NCI-H1436 treated with DMSO at 0.1 percent for 48 hours (cell line): ENCODE data around the gene LRP4.

ENCODE experiments used
- DNase-seq: peaks from one replicate; lab custom pipeline; 2025; lab: John Stamatoyannopoulos, UW

The LRP4 gene

DNA sequence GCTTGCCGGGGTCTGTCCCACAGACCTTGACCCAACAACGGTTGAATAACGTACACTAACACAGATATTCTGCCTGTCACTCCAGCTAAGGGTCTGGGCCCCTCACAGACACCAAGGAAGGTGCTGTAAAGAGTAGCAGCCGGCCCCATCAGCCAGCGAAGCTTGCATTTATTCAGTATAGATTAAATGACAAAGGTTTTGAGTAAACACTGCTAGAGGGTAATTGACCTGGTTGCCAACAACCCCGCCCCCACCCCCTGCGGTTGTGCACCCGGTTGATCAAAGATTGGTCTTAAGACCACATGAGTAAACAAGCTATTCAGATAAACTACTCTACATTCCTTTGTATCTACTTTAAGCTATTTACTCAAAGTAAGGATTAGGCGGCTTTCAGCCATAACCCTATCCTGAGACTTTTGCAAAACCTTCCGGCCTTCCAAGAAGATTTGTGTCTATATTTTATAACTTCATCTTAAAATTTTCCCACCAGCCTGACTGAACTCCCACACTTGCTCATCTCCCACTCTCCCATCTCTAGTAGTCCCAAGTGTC, 67.4 kb downstream of the LRP4 start:
- DNase-seq, result no peak

DNA sequence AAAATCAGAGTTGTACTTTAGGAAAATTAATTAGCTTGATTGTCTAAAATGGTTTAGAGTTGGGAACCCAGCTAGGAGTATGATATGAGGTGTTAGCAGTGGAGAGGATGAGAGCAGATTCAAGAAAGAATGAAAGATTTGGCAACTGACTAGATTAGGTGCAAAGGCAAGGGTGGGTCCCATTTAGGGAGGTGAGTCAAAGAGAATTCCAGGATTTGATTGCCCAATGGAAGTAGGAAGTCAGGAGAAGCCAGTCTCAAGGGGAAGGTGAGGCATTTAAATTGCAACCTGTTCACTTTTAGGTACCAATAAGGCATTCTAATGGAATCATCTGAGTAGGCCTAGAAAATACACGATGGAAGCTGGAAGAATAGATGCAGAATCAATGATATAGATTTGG, 68.7 kb downstream of the LRP4 start:
- no peak for DNase-seq

DNA sequence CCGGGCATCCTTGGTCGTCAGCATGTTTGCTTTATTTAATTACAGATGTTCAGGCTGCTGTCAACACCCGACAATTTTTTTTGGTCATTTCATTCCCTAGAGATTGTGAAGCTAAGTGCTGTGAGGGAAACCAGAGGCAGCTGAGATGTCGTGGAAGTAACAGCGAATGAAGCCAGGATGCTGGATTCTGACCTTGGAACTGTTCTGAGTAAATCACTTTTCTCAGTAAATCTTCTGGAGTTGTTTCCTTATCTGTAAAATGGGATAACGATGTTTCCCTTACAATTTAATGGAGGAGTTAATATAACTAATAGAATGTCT, 71.9 kb downstream of the LRP4 start:
- no peak for DNase-seq

DNA sequence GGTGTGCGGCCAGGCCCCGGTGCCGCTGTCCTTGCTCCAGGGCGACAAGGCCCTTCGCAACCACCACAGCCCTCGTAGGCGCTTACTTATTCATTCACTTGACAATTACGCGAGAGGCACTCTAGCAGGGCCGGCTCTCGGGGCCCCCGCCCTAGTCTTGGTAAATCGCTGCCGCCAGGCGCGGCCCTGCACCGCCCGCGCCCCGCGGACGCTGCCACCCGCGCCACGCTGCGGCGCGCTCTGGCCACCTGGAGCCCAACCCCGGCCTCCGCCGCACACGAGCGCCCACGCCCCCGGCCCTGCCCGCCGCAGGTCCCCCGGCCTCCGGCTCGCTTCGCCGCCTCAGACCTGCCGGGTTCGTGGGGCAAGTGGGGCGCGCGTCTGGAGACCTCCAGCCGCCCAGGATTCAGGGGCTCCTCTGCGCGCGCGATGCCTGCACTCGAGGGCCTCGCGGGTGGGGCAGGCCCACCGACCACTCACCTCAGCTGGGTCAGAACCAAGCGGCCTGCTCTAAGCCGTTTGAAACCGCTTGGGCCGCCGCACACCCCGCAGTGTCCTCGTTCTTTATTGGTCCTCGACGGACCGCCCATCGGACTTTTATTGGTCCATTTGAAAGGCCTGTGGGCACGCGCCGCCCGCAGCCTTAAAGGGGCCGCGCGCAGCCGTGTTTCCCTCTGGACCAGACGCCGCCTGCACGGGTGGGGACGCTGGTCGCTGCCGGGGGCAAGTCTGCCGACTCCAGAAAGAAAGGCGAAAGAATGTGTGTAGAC, 72.4 kb downstream of the LRP4 start, which contains the start of gene CKAP5:
TSS of gene CKAP5 (minus strand) at position 541 of the 770 bp plus-strand sequence. CDS start 25,049 bp downstream, outside the sequence.
- DNase-seq, result peak; percentile 48

DNA sequence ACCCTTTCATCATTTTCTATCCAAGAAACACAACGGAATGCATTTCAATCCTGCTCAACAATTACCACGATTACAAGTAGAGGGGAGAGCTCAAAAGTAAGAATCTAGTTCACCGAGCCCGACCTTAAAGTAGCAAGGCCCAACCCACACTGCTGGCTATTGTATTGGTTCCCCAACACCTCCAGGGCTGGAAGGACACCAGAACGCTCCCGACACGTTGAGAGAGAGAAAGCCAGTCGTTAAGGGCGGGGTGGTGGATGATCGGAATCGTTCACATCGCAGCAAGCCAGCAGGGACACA, 73.0 kb downstream of the LRP4 start:
- no peak for DNase-seq

DNA sequence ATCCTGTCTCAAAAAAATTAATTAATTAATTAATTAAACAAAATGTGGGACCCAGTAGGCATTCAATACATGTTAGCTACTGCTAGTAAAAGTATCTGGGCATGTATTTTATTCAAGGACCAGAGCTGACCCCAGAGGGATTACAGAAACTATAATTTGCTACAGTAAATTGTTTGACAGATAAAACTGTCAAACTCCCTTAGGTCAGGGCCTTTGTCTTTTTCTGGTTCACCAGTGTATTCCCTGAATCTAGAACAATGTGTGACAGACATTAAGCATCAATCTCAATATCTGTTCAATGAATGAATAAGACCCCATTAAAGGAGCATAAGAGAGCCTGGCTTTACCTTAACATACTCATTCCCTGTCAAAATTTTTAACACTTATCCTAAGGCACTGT, 78.2 kb downstream of the LRP4 start:
- no peak for DNase-seq

DNA sequence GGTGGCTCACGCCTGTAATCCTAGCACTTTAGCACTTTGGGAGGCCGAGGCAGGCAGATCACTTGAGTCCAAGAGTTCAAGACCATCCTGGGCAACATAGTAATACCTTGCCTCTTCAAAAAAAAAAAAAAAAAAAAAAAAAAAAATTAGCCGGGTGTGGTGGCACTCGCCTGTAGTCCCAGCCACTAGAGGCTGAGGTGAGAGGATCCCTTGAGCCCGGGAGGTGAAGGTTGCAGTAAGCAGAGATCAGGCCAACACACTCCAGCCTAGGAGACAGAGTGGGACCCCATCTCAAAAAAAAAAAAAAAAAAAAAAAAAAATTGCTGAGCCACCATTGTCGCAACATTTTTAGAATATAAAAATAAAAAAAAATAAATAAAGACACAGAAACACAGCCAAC, 79.8 kb downstream of the LRP4 start:
- DNase-seq, result no peak

DNA sequence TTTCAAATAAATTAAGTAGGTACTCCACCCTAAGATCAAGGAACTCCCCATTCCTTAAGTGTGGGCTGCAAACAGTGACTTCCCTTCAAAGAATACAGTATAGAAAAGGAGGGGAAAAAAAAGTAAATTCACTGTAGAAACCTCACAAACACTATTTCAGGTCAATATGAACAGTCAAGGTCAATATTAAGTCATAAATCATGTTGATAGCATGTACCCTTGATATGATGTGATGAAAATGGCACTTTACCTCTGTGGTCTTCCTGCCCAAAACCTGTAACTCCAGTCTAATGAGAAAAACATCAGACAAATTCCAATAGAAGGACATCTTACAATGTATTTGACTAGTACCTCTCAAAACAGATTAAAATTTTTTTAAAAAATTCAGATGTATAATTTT, 80.5 kb downstream of the LRP4 start:
- no peak for DNase-seq

DNA sequence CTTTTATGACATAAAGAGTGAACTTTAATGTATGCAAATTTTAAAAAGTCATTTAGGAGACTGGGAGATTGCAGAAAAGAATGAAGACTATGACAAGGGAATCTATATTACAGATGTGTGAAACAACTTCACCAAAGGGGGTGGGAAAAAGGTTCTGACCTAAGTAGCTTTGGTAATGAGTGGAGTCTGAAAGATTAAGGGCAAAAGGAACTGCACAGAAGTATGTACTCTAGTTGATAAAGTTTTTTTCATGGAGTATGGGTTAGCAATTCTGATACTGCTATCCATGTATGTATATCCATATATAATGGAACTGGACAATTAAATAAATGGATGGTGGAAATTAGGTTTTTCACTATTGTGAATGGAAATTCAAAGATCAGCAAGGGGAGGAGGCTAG, 81.5 kb downstream of the LRP4 start:
- DNase-seq, result no peak

DNA sequence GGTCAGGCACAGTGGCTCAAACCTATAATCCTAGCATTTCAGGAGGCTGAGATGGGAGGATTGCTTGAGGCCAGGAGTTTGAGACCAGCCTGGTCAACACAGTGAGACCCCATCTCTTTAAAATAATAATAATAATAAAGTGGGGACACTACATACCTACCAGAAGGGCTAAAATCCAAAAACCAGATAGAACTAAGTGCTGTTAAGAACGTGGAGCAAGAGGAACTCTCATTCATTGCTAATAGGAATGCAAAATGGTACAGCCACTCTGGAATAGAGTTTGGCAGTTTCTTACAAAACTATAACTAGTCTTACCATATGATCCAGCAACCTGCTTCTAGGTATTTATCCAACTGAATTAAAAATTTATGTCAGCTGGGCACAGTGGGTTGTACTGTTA, 81.9 kb downstream of the LRP4 start:
- no peak for DNase-seq

DNA sequence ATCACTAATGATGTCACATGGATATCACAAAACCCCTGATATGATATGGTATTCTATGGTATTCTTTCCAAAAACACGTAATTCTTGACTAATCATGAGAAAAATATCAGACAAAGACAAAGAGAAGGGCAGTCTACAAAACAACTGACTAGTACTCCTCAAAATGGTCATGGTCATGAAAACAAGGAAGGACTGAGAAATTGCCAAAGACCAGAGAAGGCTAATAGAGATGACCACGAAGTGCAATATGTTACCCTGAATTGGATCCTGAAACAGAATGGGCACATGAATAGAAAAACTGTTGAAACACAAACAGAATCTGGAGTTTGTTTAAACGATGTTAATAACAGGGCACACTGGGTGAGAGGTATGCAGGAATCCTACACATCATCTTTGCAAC, 82.5 kb downstream of the LRP4 start:
- no peak for DNase-seq

DNA sequence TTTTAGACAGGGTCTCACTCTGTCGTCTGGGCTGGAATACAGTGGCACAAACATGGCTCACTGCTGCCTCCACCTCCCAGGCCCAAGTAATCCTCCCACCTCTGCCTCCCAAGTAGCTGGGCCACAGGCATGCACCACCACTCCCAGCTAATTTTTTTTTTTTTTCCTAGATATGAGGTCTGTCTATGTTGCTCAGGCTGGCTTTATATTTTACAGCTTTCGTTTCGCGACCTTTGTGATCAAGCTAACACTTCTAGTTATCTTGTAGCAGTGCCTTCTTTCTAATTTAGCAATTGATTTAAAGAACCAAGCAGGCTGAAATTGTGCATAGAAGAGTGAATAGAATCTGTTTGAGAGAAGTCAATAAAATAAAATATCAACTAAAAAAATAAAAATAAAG, 83.5 kb downstream of the LRP4 start:
- no peak for DNase-seq

DNA sequence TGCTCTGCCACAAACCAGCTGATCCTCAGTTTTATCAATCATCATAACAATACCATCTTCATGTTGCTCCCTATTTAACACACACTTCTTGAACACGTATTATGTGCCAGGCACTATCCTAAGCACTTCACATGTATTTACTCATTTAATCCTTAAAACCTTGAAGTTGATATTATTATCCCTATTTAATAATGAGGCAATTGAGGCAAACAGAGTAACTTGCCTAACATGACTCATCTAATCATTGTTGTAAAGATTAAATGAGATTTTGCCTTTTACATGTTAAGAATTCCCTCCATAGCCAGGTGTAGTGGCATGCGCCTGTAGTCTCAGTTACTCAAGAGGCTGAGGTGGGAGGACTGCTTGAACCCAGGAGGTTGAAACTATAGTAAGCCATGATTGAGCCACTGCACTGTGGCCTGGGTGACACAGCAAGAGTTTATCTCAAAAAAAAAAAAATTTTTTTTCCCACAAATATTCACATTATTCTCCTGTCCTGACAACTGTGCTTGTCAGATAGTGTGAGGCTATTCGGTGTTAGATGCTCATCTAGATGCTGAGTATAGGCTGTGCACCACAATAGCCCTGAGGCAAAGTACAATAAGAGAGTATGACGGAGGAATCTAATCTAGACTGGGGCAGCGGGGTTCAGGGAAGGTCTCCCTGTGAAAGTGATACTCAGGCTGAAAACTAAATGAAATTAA, 85.7 kb downstream of the LRP4 start:
- DNase-seq, result no peak

DNA sequence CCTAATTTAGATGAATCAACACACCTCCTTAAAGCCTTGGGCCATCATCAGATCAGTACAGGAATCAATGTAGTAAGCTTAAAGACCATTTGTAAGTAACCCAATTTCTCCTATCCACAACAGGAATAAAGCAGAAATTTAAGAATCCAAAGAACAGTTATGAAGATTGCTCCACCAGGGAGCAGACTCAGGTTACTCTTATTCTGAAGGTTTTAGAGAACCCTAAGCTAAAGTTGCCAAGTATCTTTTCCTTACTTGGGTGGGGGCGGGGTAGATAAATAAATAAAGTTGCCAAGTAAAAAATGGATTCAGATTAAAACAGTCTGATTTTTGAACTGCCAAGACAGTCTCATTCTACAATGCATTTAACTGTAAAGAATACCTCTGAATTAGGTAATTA, 90.4 kb downstream of the LRP4 start:
- DNase-seq, result no peak

DNA sequence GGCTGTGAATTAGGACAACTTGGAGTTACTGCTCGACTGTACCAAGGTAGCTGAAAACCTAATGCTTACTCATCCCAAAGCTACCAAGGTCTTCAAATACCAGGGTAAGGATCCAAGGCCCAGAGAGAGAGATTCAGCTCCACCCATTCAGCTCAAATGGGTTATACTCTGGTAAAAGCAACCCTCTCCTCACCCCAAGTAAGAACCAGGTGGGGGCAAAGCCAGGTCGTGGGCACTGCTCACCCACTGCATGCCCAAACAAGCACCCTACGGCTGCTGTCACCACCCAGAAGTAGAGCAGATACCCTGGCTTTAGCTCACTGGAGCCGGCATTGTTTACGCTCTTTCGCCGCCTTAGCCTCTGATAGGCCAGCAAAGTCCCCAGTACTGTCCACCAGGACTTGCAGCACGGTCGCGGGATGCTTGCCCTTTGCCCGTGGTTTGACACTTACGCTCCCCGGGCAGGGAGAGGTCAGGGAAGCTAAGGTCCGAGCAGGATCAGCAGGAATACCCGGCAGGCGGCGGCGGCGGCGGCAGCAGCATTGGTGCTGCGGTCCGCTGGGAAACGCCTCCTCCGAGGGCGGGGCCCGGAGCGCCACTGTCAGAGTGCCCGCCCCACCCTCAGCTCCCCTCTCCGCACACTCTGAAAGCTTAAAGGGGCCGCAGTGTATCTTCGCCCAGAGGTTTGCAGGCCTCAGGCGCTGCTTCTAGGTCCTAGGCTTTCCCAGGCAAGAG, 91.9 kb downstream of the LRP4 start:
- DNase-seq, result no peak

DNA sequence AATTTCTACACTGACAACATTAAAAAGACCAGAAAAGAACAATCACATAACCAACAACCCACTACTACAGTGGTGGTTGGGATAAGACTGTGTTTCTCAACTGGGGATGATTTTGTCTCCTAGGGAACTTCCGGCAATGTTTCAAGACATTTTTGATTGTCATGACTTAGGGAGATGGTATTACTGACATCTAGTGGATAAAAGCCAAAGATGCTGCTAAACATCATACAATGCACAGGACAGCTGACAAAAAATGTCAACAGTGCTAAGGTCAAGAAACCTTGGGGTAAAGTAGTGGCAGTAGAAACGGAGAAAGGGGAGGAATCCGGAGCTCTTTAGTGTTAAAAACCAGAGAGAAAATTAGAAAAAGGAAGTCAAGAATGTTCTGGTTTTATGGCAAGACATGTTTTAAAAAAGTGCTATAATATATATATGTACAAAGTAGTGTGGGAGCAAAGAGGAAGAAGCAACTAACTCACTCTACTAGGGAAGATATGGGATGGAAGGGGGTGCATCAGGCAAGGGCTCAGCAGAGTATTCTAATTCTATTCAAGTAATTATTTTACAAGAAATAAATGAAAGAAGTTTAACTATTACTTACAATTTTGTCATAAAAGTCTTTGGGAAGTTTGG, 109.4 kb downstream of the LRP4 start:
- DNase-seq, result no peak
